Amygdala (tissue), 56 donors: ENCODE data around the gene GIMAP8.
"Not testable (repeated sequence)": the region's sequence is repeated elsewhere in the genome, so short reads cannot be mapped to it uniquely, and the experiment has no call there.

Experiments
- DNase-seq, 56 donors: peaks; one replicate each; lab custom pipeline; 2025; lab: John Stamatoyannopoulos, UW

GIMAP8 gene

GRCh38 chr7:150461520-150461919, 11.1 kb downstream of the GIMAP8 start:
- DNase-seq, result no peak

- DNase-seq, result no peak
These were observed 12.0 kb downstream of the GIMAP8 start for GRCh38 chr7:150462413-150462812.

GRCh38 chr7:150463461-150463860, 13.0 kb downstream of the GIMAP8 start:
- no peak for DNase-seq

- no peak for DNase-seq
These were observed 14.5 kb downstream of the GIMAP8 start for GRCh38 chr7:150464962-150465361.

- no peak for DNase-seq
These were observed 15.0 kb downstream of the GIMAP8 start for GRCh38 chr7:150465414-150465813.

GRCh38 chr7:150466477-150466876, 16.0 kb downstream of the GIMAP8 start:
- no peak for DNase-seq

GRCh38 chr7:150468241-150468640, 17.8 kb downstream of the GIMAP8 start:
- DNase-seq, result no peak

GRCh38 chr7:150471886-150472285, 21.5 kb downstream of the GIMAP8 start:
- no peak for DNase-seq

- DNase-seq, result no peak
These were observed 23.5 kb downstream of the GIMAP8 start for GRCh38 chr7:150473902-150474301.

GRCh38 chr7:150476285-150476684, 25.9 kb downstream of the GIMAP8 start:
- DNase-seq, result no peak

- DNase-seq, result no peak
These were observed 26.6 kb downstream of the GIMAP8 start for GRCh38 chr7:150476819-150477631.

- DNase-seq, result no peak
These were observed 28.7 kb downstream of the GIMAP8 start for GRCh38 chr7:150479023-150479716.

- DNase-seq, result no peak
These were observed 30.9 kb downstream of the GIMAP8 start for GRCh38 chr7:150481186-150481920.

GRCh38 chr7:150481922-150482321, 31.5 kb downstream of the GIMAP8 start:
- no peak for DNase-seq

- DNase-seq, result peak in 1 of 56 donors; percentile 7
These were observed 33.1 kb downstream of the GIMAP8 start for GRCh38 chr7:150483514-150483913.

GRCh38 chr7:150484071-150484470, 33.6 kb downstream of the GIMAP8 start:
- not testable (repeated sequence) for DNase-seq

GRCh38 chr7:150487625-150488024, 37.2 kb downstream of the GIMAP8 start:
- DNase-seq, result no peak

GRCh38 chr7:150489782-150490181, 39.4 kb downstream of the GIMAP8 start:
- DNase-seq, result no peak

GRCh38 chr7:150493442-150493841, 43.0 kb downstream of the GIMAP8 start:
- DNase-seq, result not testable (repeated sequence)

GRCh38 chr7:150502519-150502918, 52.1 kb downstream of the GIMAP8 start:
- DNase-seq, result no peak

GRCh38 chr7:150503155-150503554, 52.7 kb downstream of the GIMAP8 start:
- DNase-seq, result no peak
